Measurements from ENCODE around the gene DPYD.

DNA sequence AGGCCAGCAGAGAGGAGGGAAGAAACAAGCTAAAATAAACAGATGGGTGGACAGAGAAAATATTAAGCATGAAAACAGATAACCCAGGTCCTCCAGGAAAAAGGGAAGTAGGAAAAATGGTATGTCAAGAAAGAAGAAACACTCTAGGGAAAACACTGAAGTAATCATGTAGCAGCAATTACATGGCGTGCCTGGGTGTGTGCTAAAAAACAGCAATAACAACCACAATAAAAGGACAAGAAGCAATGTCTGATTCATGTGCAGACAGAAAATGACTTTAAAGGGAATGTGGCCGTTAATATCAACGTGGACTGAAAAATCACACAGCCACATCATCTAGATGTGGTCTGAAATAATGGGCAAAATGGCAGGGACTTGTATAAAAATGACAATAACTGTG is 829.6 kb downstream of the DPYD start:
- TF ChIP-seq POLR2A (IDR thresholded peaks at IDR 0.05) (no peak), EP300 (IDR thresholded peaks at IDR 0.05) (no peak)
- TF ChIP-seq, protein P1, sequence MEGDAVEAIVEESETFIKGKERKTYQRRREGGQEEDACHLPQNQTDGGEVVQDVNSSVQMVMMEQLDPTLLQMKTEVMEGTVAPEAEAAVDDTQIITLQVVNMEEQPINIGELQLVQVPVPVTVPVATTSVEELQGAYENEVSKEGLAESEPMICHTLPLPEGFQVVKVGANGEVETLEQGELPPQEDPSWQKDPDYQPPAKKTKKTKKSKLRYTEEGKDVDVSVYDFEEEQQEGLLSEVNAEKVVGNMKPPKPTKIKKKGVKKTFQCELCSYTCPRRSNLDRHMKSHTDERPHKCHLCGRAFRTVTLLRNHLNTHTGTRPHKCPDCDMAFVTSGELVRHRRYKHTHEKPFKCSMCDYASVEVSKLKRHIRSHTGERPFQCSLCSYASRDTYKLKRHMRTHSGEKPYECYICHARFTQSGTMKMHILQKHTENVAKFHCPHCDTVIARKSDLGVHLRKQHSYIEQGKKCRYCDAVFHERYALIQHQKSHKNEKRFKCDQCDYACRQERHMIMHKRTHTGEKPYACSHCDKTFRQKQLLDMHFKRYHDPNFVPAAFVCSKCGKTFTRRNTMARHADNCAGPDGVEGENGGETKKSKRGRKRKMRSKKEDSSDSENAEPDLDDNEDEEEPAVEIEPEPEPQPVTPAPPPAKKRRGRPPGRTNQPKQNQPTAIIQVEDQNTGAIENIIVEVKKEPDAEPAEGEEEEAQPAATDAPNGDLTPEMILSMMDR (IDR thresholded peaks at IDR 0.05) = no peak

Data from sigmoid colon (tissue), 4 donors.